ENCODE data around the gene MKNK1.
"Not testable (repeated sequence)": the region's sequence is repeated elsewhere in the genome, so short reads cannot be mapped to it uniquely, and the experiment has no call there.

Gene MKNK1

DNA sequence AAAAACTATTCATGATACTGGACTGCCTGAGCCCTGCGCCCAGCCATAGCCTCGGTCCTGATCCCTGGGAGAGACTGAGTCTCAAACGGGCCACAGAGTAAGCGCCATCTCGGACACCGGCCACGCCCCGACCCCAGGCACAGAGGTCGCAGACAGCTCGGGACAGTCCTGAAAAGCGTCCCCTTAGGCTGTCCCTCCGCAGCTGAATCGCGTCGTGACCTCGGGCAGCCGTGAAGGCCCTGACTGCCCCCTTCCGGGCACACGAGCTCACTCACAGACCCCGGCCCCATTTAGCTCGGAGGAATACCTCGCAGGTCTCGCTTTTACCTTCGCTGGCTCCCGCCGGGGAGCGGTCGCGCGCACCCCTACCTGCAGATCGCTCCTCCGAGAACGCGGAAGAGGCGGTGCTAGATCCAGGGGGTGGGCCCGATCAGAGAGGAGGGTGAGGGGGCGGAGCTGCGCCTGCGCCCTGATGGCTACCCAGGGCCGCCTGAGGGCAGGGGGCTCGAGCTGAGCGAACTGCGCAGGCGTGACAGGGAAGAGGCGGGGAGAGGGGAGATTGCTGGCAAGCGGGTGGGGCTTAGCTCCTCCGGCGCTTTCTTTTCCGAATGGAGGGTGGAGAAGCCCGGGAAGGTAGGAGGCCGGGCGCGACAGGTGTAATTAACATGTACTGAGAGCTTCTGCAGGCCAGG lies at the start of gene MKNK1:
TSS of gene MKNK1 (minus strand) at position 411 of the 692 bp plus-strand sequence. CDS start 20,941 bp downstream, outside the sequence.
- peak; percentile 95 to 98 for DNase-seq (ENCODE audit: low read depth in 2 of 2)

DNA sequence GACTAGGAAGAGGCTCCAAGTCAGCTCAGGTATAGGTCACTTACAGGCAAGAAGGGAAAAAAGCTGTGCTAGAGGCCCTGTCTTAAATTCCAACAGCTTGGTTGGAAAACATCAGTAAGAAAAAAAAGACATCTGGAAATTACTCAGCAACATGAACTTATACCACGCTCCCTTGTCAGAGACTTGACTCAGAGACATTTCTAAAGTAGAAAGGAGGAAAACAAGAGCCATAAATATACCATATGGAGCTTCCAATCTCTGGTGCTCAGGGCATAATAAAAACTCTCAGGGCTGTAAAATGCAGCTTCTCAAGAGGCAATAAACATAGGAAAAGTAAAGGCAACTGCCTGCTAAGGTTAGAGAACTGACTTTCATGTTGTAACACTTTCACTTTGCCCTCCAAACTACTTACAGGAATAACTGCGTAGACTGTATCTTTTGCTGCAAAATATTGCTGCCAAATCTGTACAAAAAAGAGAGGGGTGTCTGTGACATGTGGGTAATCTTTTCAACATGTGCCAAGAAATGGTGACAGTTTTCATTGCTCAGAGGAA lies 49.4 kb upstream of the MKNK1 start:
- DNase-seq (ENCODE audit: low read depth in 2 of 2) = no peak

DNA sequence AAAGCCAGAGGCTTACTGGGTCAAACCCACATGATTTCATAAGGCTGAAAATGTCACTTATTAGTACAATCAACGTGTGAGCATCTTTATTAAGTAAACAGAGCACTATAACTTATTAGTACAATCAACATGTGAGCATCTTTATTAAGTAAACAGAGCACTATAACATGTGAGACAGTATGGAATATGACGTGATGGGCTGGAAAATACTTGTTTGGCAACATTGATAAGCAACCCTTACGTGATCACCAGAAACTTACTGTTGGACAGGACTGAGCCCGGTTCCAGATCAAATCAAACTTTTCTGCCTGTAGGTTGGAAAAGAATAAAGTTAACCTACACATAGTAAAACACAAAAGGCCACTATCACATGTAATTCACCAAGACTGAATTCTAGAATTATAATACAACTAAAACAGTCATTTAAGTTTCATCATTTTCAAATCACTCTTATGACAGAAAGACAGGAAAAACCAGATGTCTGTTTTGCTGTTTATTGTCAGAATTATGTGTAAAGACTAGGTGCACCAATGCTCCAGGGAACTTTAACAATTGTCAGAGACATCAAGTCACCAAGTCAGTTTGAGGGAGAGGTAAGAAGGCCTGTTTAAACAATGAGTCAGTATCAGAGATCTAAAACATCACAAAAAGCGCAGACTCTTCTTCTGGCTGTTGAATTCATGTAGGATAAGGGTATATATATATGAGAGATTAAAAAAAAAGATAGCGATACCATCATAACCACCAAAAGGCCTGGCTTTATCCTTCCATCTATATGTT lies 48.4 kb upstream of the MKNK1 start:
- no peak for DNase-seq (ENCODE audit: low read depth in 2 of 2)

- DNase-seq (ENCODE audit: low read depth in 2 of 2) = not testable (repeated sequence)
These were observed 47.1 kb upstream of the MKNK1 start for GRCh38 chr1:46651152-46651551.

- DNase-seq (ENCODE audit: low read depth in 2 of 2) = no peak
These were observed 46.4 kb upstream of the MKNK1 start for GRCh38 chr1:46650491-46650890.

- no peak for DNase-seq (ENCODE audit: low read depth in 2 of 2)
These were observed 45.7 kb upstream of the MKNK1 start for GRCh38 chr1:46649764-46650163.

- no peak for DNase-seq (ENCODE audit: low read depth in 2 of 2)
These were observed 43.5 kb upstream of the MKNK1 start for GRCh38 chr1:46647611-46648010.

GRCh38 chr1:46646844-46647243 lies 42.8 kb upstream of the MKNK1 start:
- DNase-seq (ENCODE audit: low read depth in 2 of 2) = no peak

DNA sequence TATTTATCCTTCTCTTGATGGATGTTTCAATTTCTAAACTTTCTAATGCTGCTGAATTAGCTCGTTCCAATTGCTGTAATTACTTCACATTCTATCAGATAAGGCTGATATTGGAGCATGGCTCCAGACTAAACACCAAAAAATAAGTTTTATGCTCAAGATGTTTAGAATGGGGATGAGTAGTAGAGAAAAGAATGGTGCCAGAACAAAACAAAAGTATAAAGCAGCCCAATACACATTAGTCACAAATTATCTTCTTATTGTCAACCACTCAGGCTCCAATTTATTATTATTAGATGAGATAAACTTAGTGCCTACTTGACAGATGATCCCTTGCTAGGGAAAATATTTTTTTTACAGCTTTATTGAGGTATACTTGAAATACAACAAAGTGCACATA lies 42.3 kb upstream of the MKNK1 start:
- no peak for DNase-seq (ENCODE audit: low read depth in 2 of 2)

DNA sequence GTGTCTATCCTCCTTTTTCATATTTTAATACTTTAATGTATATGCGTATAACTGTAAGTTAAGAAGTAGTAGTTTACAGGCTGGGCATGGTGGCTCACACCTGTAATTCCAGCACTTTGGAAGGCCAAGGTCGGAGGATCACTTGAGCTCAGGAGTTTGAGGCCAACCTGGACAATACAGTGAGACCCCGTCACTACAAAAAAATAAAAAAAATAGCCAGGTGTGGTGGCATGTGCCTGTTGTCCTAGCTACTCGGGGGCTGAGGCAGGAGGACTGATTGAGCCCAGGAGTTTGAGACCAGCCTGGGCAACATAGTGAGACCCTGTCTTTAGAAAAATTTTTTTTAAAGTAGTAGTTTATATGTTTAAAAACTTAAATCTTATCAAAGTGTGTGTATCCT lies 41.7 kb upstream of the MKNK1 start:
- no peak for DNase-seq (ENCODE audit: low read depth in 2 of 2)

GRCh38 chr1:46643368-46643775 lies 39.3 kb upstream of the MKNK1 start:
- no peak for DNase-seq (ENCODE audit: low read depth in 2 of 2)

DNA sequence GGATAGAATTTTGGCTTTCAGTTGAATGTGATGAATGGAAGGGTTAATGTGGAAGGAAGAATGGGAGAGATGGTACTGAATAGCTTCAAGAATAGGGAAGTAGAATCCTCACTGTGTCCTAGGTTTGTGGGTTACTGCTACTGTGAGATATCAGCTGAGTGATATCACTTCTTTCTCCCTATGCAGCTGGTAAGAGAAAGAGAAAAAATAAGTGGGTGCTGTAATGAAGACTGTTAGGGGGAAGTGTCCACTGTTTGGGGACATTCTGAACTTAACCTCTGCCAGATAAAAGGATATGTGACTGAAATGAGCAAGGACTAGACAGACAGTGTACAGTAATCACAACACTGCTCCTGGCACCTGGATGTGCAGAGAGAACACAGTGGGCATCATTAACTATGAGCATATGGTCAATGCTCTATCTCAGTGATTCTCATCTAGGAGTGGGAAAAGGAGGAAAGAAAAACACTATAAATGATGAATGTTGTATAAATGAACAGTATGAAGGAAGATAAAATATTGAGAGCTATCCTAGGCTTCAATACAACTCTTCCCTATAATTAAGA lies 38.1 kb upstream of the MKNK1 start:
- DNase-seq (ENCODE audit: low read depth in 2 of 2) = no peak

DNA sequence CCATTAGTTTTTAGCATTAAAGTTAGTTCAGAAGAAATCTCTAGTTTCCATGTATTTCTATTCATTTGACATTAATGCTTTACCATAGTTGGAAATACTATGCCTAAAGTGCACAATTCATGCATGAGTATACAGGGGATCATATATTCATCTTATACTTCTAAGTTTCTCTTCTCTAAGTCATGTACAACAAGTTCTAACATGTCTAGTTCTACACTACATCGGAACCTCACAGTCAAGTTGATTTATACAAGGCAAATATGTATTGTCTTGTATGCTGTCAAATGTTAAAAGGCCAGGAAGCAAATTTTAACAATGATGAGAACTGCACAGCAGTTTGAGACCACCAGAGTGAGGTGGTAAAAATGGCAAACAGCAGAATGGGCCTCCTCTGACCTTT lies 35.5 kb upstream of the MKNK1 start:
- no peak for DNase-seq (ENCODE audit: low read depth in 2 of 2)

DNA sequence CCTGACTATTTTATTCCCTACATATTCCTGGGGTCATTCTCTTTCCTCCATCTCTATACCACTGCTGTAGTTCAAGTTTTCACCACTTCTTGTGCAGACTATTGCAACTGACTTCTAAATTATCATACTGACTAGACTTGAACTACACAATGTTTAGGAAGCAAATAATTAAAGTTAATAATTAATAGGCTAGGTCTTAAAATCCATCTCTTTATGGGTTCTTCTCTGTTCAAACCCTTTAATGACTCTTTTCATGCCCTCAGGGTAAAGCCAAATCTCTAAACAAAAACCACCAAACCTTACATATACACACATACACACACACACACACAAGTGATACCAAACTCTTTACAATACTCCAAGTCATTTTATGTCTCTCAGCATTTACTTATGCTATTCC lies 34.9 kb upstream of the MKNK1 start:
- DNase-seq (ENCODE audit: low read depth in 2 of 2) = no peak

- no peak for DNase-seq (ENCODE audit: low read depth in 2 of 2)
These were observed 33.5 kb upstream of the MKNK1 start for GRCh38 chr1:46637444-46638083.

DNA sequence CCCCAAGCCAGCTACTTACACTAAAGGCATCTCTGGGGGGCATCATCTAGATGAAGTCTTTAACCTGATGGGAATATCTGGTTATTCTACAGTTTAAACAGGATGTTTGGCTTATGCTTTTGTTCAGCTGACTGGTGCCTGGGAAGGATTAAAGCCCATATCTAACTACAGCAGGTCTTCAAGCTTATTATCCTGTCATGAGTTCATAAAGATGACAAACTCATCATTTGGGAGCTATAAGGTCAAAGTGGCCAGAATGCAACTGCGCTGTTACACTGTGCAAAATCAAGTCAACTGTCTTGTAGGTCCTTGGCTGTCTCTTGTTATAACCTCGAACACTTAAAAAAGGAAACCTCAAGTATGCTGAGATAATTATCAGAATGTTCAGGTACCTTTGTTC lies 31.1 kb upstream of the MKNK1 start:
- DNase-seq (ENCODE audit: low read depth in 2 of 2) = no peak

DNA sequence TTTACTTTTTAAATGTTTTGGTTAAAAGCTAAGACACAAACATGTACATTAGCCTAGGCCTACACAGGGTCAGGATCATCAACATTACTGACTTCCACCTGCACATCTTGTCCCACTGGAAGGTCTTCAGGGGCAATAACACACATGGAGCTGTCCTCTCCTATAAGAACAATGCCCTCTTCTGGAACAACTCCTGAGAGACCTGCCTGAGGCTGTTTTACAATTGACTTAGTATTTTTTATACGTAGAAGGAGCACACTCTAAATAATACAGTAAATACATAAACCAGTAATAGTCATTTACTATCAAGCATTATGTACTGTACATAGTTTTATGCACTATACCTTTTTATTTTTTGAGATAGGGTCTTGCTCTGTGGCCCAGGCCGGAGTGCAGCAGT lies 26.7 kb upstream of the MKNK1 start:
- no peak for DNase-seq (ENCODE audit: low read depth in 2 of 2)

- DNase-seq (ENCODE audit: low read depth in 2 of 2) = no peak
These were observed 19.9 kb upstream of the MKNK1 start for GRCh38 chr1:46623743-46624644.

GRCh38 chr1:46622344-46622743 lies 18.3 kb upstream of the MKNK1 start:
- DNase-seq (ENCODE audit: low read depth in 2 of 2) = no peak

GRCh38 chr1:46621930-46622329 lies 17.9 kb upstream of the MKNK1 start:
- DNase-seq (ENCODE audit: low read depth in 2 of 2) = no peak

GRCh38 chr1:46619656-46620258 lies 15.7 kb upstream of the MKNK1 start:
- no peak for DNase-seq (ENCODE audit: low read depth in 2 of 2)

Data from stimulated activated CD8-positive, alpha-beta memory T cell treated with anti-CD3 and anti-CD28 coated beads, Interleukin-7, amount 100 ng/mL, for 4 hours (primary cell).